SK-N-MC (cell line): Measurements from ENCODE around the gene OTC.

Experiments
- FOXP2 ChIP-seq: optimal IDR thresholded peaks from 2 replicates; pipeline ENCODE3; 2011; ENCODE audit warnings: mild to moderate bottlenecking, moderate library complexity; ENCODE audit not compliant: insufficient read depth; ENCODE audit errors: extremely low read length, control extremely low read depth
- POLR2AphosphoS5 ChIP-seq: IDR thresholded peaks from 2 replicates; pipeline ENCODE4 v1.6.1; 2012; ENCODE audit warnings: mild to moderate bottlenecking, low read depth, low read length, borderline replicate concordance

- no peak for TF ChIP-seq FOXP2
- TF ChIP-seq POLR2AphosphoS5 = no peak
Observed at GRCh38 chrX:38320819-38321218, 31.6 kb upstream of the OTC start.
